ENCODE measurements around the gene SIGLECL1. TPM values are rescaled to one million over a fixed set of nuclear protein-coding genes. Genes with fewer than 3 reads are reported as not detected.

SIGLECL1 gene
- total RNA-seq, 1 donor from 2014 or later: not detected

- peak; percentile 20 for DNase-seq
- Mint-ChIP-seq H3K27me3 (ENCODE audit: unreplicated experiment) (peaks cover 4% of the 10 kb centered on the region), H3K4me3 (ENCODE audit: unreplicated experiment) (no peak overlapping the region), H3K4me1 (ENCODE audit: low read depth, unreplicated experiment) (peaks cover 9% of the 10 kb centered on the region), H3K27ac (ENCODE audit: unreplicated experiment) (no peak overlapping the region), H3K9me3 (ENCODE audit: unreplicated experiment) (peaks cover 4% of the 10 kb centered on the region), H3K36me3 (ENCODE audit: unreplicated experiment) (no peaks in the 10 kb centered on the region)
- no peak for TF ChIP-seq CTCF (IDR thresholded peaks at IDR 0.05; ENCODE audit: partially characterized antibody, unreplicated experiment)
These were observed 44.7 kb downstream of the SIGLECL1 start for GRCh38 chr19:51295382-51296126.

- H3K36me3 Mint-ChIP-seq (ENCODE audit: unreplicated experiment): no peaks in the 10 kb centered on the region
- DNase-seq: peak; percentile 20
- peaks cover 9% of the 10 kb centered on the region for H3K4me1 Mint-ChIP-seq (ENCODE audit: low read depth, unreplicated experiment)
- no peak overlapping the region for H3K4me3 Mint-ChIP-seq (ENCODE audit: unreplicated experiment)
- H3K27me3 Mint-ChIP-seq (ENCODE audit: unreplicated experiment): peaks cover 4% of the 10 kb centered on the region
- no peak for TF ChIP-seq CTCF (IDR thresholded peaks at IDR 0.05; ENCODE audit: partially characterized antibody, unreplicated experiment)
- H3K9me3 Mint-ChIP-seq (ENCODE audit: unreplicated experiment): peaks cover 3% of the 10 kb centered on the region
- no peak overlapping the region for H3K27ac Mint-ChIP-seq (ENCODE audit: unreplicated experiment)
These were observed 45.6 kb downstream of the SIGLECL1 start for GRCh38 chr19:51296336-51297093.

DNA sequence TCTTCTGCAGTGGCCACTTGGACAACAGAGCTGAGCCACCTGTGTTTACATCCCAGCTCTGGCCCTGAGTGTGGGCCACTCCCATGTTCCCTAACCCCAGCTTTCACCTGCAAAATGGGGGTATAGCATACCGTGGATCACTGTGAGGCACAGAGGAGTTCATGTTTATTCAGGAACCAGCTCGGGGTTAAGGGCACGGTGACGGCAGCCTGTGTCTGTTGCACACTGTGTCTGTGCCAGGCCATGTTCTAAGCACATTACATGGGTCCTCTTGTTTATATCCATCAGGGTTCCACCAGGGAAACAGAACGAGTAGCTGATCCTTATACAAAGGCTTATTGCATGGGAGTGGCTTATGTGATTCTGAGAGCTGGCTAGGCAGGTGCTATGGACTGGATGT lies 46.5 kb downstream of the SIGLECL1 start:
- Mint-ChIP-seq H3K36me3 (ENCODE audit: unreplicated experiment) (no peaks in the 10 kb centered on the region), H3K9me3 (ENCODE audit: unreplicated experiment) (peaks cover 2% of the 10 kb centered on the region), H3K27ac (ENCODE audit: unreplicated experiment) (no peak overlapping the region), H3K4me1 (ENCODE audit: low read depth, unreplicated experiment) (peaks cover 9% of the 10 kb centered on the region), H3K27me3 (ENCODE audit: unreplicated experiment) (peaks cover 4% of the 10 kb centered on the region), H3K4me3 (ENCODE audit: unreplicated experiment) (no peak overlapping the region)
- DNase-seq: no peak
- TF ChIP-seq CTCF (IDR thresholded peaks at IDR 0.05; ENCODE audit: partially characterized antibody, unreplicated experiment): no peak

GRCh38 chr19:51301266-51301665 lies 50.4 kb downstream of the SIGLECL1 start:
- peaks cover 3% of the 10 kb centered on the region for H3K9me3 Mint-ChIP-seq (ENCODE audit: unreplicated experiment)
- H3K4me1 Mint-ChIP-seq (ENCODE audit: low read depth, unreplicated experiment): no peaks in the 10 kb centered on the region
- H3K36me3 Mint-ChIP-seq (ENCODE audit: unreplicated experiment): peaks cover 4% of the 10 kb centered on the region
- H3K4me3 Mint-ChIP-seq (ENCODE audit: unreplicated experiment): no peak overlapping the region
- H3K27ac Mint-ChIP-seq (ENCODE audit: unreplicated experiment): no peak overlapping the region
- no peaks in the 10 kb centered on the region for H3K27me3 Mint-ChIP-seq (ENCODE audit: unreplicated experiment)
- no peak for TF ChIP-seq CTCF (IDR thresholded peaks at IDR 0.05; ENCODE audit: partially characterized antibody, unreplicated experiment)
- DNase-seq: no peak

GRCh38 chr19:51305479-51305878 lies 54.6 kb downstream of the SIGLECL1 start:
- DNase-seq: no peak
- H3K27ac Mint-ChIP-seq (ENCODE audit: unreplicated experiment): no peak overlapping the region

More at GRCh38 chr19:51305479-51305878, 54.6 kb downstream of the SIGLECL1 start:
- no peaks in the 10 kb centered on the region for H3K27me3 Mint-ChIP-seq (ENCODE audit: unreplicated experiment)
- H3K4me1 Mint-ChIP-seq (ENCODE audit: low read depth, unreplicated experiment): no peaks in the 10 kb centered on the region
- peaks cover 3% of the 10 kb centered on the region for H3K9me3 Mint-ChIP-seq (ENCODE audit: unreplicated experiment)
- H3K4me3 Mint-ChIP-seq (ENCODE audit: unreplicated experiment): no peak overlapping the region
- peaks cover 4% of the 10 kb centered on the region for H3K36me3 Mint-ChIP-seq (ENCODE audit: unreplicated experiment)
- TF ChIP-seq CTCF (IDR thresholded peaks at IDR 0.05; ENCODE audit: partially characterized antibody, unreplicated experiment): no peak
